HG02885 (cell line): Measurements from ENCODE around the gene CHCHD10.

ENCODE experiments used
- ATAC-seq: cut with Tn5 transposase; IDR thresholded peaks from one replicate; pipeline ENCODE4 v1.9.1; 2021; ENCODE audit warnings: mild to moderate bottlenecking; ENCODE audit not compliant: unreplicated experiment, poor library complexity

The CHCHD10 gene

GRCh38 chr22:23789121-23789520 lies 21.3 kb upstream of the CHCHD10 start:
- ATAC-seq: no peak

GRCh38 chr22:23787910-23788309 lies 20.1 kb upstream of the CHCHD10 start:
- ATAC-seq: no peak

DNA sequence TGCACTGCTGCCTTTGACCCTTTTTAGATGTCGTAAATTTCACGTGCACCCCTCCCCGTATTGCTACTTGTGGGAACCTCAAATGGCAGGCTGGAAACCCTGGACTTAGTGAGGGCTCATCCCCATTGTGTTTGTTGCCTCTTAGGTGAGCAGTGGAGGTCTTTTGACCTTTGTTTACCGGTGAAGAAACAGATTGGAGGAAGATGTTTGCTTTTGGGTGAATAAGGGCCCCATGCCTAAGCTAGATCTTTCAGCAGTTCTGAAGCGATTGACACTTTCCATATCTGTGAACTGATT lies 19.8 kb upstream of the CHCHD10 start:
- ATAC-seq: no peak

- ATAC-seq: peak; percentile 81
Measured at GRCh38 chr22:23786752-23787599, 19.2 kb upstream of the CHCHD10 start, which contains the start of gene SMARCB1. Gene SMARCB1 (plus strand): TSS chr22:23786966. CDS start chr22:23787170, 204 bp downstream.

GRCh38 chr22:23786261-23786710 lies 18.5 kb upstream of the CHCHD10 start:
- no peak for ATAC-seq

DNA sequence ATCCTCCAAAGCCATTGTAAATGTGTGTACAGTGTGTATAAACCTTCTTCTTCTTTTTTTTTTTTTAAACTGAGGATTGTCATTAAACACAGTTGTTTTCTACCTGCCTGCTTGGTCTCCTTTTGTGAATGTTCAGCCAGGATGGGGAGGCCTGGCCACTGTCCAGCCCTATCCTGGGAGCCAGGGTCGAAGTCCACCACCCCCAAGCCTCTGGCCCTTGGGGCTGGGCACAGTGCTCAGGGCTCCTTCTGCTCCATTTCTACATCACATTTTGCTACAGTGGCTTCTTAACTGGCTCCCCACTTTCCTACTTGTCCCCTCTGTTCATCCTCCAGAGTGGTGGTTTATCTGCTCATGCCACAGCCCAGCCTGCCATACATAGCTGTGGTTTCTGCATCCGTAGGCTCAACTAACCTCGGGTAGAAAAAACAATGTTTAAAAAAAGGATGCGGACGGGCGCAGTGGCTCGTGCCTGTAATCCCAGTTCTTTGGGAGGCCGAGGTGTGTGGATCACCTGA lies 16.5 kb upstream of the CHCHD10 start:
- no peak for ATAC-seq

GRCh38 chr22:23783265-23784150 lies 15.7 kb upstream of the CHCHD10 start:
- ATAC-seq: no peak

DNA sequence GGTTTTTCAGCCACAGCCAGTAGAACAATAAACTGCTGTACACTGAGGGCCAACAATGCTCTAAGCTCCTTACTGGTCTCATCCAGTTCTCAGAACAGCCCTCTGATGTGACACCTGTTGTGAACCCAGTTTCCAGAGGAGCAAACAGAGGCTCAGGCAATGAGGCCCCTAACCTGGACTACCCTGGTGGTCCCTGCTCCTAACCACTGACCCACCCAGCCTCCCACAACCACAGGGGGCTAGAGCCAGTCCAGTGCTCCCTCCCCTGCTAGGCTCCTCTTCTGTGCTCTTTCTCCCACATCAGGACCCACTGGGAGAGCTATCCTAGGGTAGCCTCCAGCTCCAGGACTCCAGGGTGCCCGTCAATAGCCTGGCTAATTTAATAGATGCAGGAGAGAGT lies 14.9 kb upstream of the CHCHD10 start:
- ATAC-seq: no peak

DNA sequence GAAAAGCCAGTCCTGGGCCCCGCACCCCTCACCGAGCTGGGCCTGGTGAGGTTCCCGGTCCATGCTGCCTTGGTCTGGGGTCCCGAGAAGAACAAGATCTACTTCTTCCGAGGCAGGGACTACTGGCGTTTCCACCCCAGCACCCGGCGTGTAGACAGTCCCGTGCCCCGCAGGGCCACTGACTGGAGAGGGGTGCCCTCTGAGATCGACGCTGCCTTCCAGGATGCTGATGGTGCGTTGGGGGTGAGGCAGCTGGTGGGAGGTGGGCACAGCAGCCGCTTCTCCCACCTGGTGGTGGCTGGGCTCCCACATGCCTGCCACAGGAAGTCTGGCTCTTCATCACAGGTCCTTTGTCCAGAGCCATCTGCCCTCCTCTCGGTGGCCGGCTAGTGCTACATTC lies 14.5 kb upstream of the CHCHD10 start:
- ATAC-seq: no peak

GRCh38 chr22:23781511-23782183 lies 13.9 kb upstream of the CHCHD10 start:
- no peak for ATAC-seq

DNA sequence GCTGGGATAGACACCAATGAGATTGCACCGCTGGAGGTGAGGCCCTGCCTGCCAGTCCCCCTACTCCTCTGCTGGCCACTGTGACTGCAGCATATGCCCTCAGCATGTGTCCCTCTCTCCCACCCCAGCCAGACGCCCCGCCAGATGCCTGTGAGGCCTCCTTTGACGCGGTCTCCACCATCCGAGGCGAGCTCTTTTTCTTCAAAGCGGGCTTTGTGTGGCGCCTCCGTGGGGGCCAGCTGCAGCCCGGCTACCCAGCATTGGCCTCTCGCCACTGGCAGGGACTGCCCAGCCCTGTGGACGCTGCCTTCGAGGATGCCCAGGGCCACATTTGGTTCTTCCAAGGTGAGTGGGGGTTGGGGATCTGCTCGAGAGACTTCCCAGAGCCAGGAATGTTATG lies 13.3 kb upstream of the CHCHD10 start:
- no peak for ATAC-seq

DNA sequence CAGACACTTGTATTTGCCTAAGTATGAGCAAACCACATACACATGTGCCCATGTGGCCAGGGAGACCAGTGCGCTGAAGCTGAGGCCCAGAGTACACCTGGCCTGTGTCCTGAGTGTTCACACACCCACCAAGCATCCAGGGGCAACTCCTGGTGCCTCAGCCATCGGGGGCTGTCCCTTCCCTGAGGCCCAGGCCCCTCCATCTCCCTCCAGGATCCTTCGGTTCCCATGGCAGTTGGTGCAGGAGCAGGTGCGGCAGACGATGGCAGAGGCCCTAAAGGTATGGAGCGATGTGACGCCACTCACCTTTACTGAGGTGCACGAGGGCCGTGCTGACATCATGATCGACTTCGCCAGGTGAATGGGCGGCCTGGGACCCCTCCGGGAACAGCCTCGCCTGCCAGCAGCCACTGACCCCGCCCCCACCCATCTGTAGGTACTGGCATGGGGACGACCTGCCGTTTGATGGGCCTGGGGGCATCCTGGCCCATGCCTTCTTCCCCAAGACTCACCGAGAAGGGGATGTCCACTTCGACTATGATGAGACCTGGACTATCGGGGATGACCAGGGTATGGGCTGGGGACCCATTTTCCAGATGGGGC lies 12.5 kb upstream of the CHCHD10 start:
- ATAC-seq: no peak

DNA sequence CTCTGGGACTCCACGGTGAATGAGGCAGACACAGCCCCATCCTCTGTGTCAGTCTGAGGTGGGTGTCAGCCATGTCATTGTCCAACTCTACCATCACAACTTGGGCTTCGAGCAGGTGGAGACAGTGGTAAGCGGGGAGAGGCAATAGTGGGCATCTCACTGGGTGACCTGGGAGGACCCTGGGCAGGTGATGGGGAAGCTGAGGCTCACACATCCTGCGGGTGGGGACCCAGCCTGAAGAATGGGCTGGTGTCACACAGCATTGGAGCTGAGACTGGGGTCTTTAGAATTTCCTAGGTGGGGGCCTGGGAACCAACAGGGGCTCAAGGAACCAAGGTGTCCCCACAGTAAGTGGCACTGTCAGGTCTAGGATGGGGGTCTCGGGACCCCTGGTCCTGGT lies 12.0 kb upstream of the CHCHD10 start:
- ATAC-seq: no peak

GRCh38 chr22:23779083-23779482 lies 11.3 kb upstream of the CHCHD10 start:
- no peak for ATAC-seq

DNA sequence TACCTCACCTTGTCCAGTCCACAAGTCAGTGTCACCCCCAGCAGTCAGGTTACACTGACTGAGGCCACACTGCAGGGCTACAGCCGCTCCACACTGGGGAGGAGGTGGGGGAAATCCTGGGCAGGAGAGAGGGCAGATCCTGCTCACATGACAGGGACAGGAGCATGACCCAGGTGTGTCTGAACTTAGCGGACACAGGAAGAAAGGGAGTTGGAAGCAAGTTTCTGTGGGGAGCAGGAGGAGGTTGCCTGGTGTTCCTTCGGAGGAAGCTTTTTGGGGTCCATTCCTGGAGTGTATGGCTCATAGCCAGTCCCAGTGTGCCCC lies 10.8 kb upstream of the CHCHD10 start:
- no peak for ATAC-seq

DNA sequence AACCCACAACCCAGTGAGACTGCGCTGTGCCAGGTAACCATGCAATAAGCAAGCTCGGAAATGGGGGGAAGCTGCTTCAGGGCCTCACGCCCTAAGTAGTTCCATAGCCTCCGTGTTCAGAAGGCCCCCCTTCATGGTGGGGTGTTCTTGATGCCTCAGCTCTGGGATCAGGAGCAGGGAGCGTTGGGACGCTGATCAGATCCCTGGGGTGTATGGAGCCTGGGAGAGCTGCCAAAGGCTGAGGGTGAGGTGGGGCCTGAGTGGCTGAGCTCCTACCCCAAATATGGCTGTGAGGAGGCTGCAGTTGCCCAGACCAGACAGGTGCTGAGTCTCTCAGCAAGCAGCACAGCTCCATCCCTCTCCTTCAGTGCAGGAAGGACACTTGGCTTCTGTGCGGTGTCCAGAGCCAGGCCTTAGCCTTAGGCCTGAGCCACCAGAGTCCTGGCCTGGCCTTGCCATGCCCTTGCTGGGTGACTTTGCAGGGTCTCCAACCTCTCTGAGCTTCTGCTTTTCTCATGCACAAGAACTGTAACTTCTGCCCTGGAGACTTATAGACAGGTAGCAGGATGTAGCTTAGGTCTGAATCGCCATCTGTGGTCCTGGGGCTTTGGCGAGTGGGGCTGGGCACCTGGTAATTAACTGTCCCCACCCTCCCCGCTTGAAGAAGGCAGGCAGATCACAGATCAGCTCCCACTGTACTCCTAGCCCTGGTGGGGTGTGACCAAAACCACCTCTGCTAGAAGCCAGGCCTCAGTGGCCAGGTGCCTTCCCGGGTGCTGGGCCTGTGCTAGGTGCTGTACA lies 10.2 kb upstream of the CHCHD10 start:
- ATAC-seq: no peak

GRCh38 chr22:23775779-23776375 lies 8.1 kb upstream of the CHCHD10 start:
- no peak for ATAC-seq

- no peak for ATAC-seq
Measured at GRCh38 chr22:23774922-23775436, 7.2 kb upstream of the CHCHD10 start.
